H9 (cell line): Measurements from ENCODE around the gene TNFRSF4. TPM values are rescaled to one million over a fixed set of nuclear protein-coding genes. Genes with fewer than 3 reads are reported as not detected.
A peak's percentile ranks its signal among the peaks of the same experiment; 100 is the strongest.

Source experiments
- DNase-seq: peaks from one replicate; pipeline ENCODE4 v3.0.0-alpha.2; 2017
- H2AFZ ChIP-seq: one replicate; pipeline ENCODE4 v1.6.1; 2013; ENCODE audit warnings: mild to moderate bottlenecking, low read length, control low read depth, moderate library complexity
- H2AK5ac ChIP-seq: 2 replicates; pipeline ENCODE4 v1.6.1; 2013; ENCODE audit warnings: low read length, control low read depth, mixed read lengths; ENCODE audit not compliant: insufficient read length
- H2BK120ac ChIP-seq: one replicate; pipeline ENCODE4 v1.6.1; 2013; ENCODE audit warnings: low read depth, mild to moderate bottlenecking, low read length, control low read depth, inconsistent platforms; ENCODE audit not compliant: poor library complexity, severe bottlenecking
- H2BK12ac ChIP-seq: 2 replicates; pipeline ENCODE4 v1.6.1; 2013; ENCODE audit warnings: low read length, control low read depth, mixed read lengths, low read depth; ENCODE audit not compliant: insufficient read length
- H2BK15ac ChIP-seq: 2 replicates; pipeline ENCODE4 v1.6.1; 2013; ENCODE audit warnings: low read depth, low read length, control low read depth
- H2BK20ac ChIP-seq: one replicate; pipeline ENCODE4 v1.6.1; 2013; ENCODE audit warnings: low read depth, mild to moderate bottlenecking, low read length, control low read depth, inconsistent platforms; ENCODE audit not compliant: poor library complexity, severe bottlenecking
- H2BK5ac ChIP-seq: 2 replicates; pipeline ENCODE4 v1.6.1; 2013; ENCODE audit warnings: low read length, control low read depth, mixed read lengths; ENCODE audit not compliant: insufficient read length
- H3K14ac ChIP-seq: 2 replicates; pipeline ENCODE4 v1.6.1; 2013; ENCODE audit warnings: low read length, control low read depth; ENCODE audit not compliant: insufficient read depth
- H3K18ac ChIP-seq: 2 replicates; pipeline ENCODE4 v1.6.1; 2013; ENCODE audit warnings: low read depth, mild to moderate bottlenecking, mixed read lengths, low read length, control low read depth; ENCODE audit not compliant: insufficient read length
- H3K23ac ChIP-seq: 2 replicates; pipeline ENCODE4 v1.6.1; 2013; ENCODE audit warnings: low read length, control low read depth, mixed read lengths, low read depth; ENCODE audit not compliant: insufficient read length
- H3K23me2 ChIP-seq: 2 replicates; pipeline ENCODE4 v1.6.1; 2013; ENCODE audit warnings: low read depth, mild to moderate bottlenecking, mixed read lengths, low read length, control low read depth; ENCODE audit not compliant: insufficient read length, poor library complexity, severe bottlenecking
- H3K27ac ChIP-seq: 2 replicates; pipeline ENCODE4 v1.5.1; 2013; ENCODE audit warnings: low read length, control low read depth, mixed read lengths, low read depth; ENCODE audit not compliant: insufficient read length
- H3K27me3 ChIP-seq: 2 replicates; pipeline ENCODE4 v1.6.1; 2013; ENCODE audit warnings: low read length, control low read depth, inconsistent platforms; ENCODE audit not compliant: insufficient read depth
- H3K4ac ChIP-seq: 2 replicates; pipeline ENCODE4 v1.6.1; 2013; ENCODE audit warnings: low read depth, mild to moderate bottlenecking, control low read depth, inconsistent platforms, low read length, moderate library complexity
- H3K4me1 ChIP-seq: 2 replicates; pipeline ENCODE4 v1.6.1; 2013; ENCODE audit warnings: low read length, control low read depth, inconsistent platforms; ENCODE audit not compliant: insufficient read depth
- H3K4me2 ChIP-seq: 2 replicates; pipeline ENCODE4 v1.6.1; 2013; ENCODE audit warnings: low read length, control low read depth, mixed read lengths; ENCODE audit not compliant: insufficient read length, insufficient read depth
- H3K56ac ChIP-seq: 2 replicates; pipeline ENCODE4 v1.6.1; 2013; ENCODE audit warnings: low read depth, mild to moderate bottlenecking, mixed read lengths, low read length, control low read depth; ENCODE audit not compliant: insufficient read length
- H3K79me1 ChIP-seq: 2 replicates; pipeline ENCODE4 v1.6.1; 2013; ENCODE audit warnings: low read depth, mild to moderate bottlenecking, moderate library complexity, low read length, control low read depth, inconsistent platforms; ENCODE audit not compliant: insufficient read depth, poor library complexity, severe bottlenecking
- H3K79me2 ChIP-seq: 2 replicates; pipeline ENCODE4 v1.6.1; 2013; ENCODE audit warnings: low read length, control low read depth, inconsistent platforms; ENCODE audit not compliant: insufficient read depth
- H3K9ac ChIP-seq: 2 replicates; pipeline ENCODE4 v1.6.1; 2013; ENCODE audit warnings: low read length, control low read depth, mixed read lengths; ENCODE audit not compliant: insufficient read length; ENCODE audit errors: extremely low read depth
- H3K9me3 ChIP-seq: one replicate; pipeline ENCODE4 v1.6.1; 2013; ENCODE audit warnings: low read depth, low read length, inconsistent platforms; ENCODE audit not compliant: control insufficient read depth
- H3T11ph ChIP-seq: one replicate; pipeline ENCODE4 v1.6.1; 2013; ENCODE audit warnings: mild to moderate bottlenecking, low read length, control low read depth, inconsistent platforms
- H4K20me1 ChIP-seq: one replicate; pipeline ENCODE4 v1.6.1; 2013; ENCODE audit not compliant: control insufficient read depth, insufficient read length, insufficient read depth
- H4K5ac ChIP-seq: 2 replicates; pipeline ENCODE4 v1.6.1; 2013; ENCODE audit warnings: low read depth, mild to moderate bottlenecking, mixed read lengths, low read length, control low read depth; ENCODE audit not compliant: insufficient read length
- H4K8ac ChIP-seq: replicated peaks from 2 replicates; pipeline ENCODE4 v1.6.1; 2013; ENCODE audit warnings: low read length, control low read depth, mixed read lengths, low read depth; ENCODE audit not compliant: insufficient read length
- H4K91ac ChIP-seq: 2 replicates; pipeline ENCODE4 v1.6.1; 2013; ENCODE audit warnings: low read depth, mild to moderate bottlenecking, moderate library complexity, mixed read lengths, low read length, control low read depth; ENCODE audit not compliant: insufficient read length
- H3K27ac Mint-ChIP-seq, 3 experiments: 2 replicates in 2 of 3; 3 replicates in 1 of 3; pipeline ENCODE4 v1.8.0; 2020 to 2021; ENCODE audit warnings: mixed read lengths in 3 of 3, mild to moderate bottlenecking in 1 of 3, moderate library complexity in 1 of 3
- H3K27me3 Mint-ChIP-seq: 2 replicates; pipeline ENCODE4 v1.8.0; 2021; ENCODE audit warnings: low read depth, mild to moderate bottlenecking, moderate library complexity, mixed read lengths
- H3K36me3 Mint-ChIP-seq, 3 experiments: 2 replicates in 2 of 3; 3 replicates in 1 of 3; pipeline ENCODE4 v1.8.0; 2020 to 2021; ENCODE audit warnings: low read depth in 3 of 3, mixed read lengths in 3 of 3; ENCODE audit not compliant: insufficient read depth in 1 of 3
- H3K4me1 Mint-ChIP-seq, 2 experiments: 2 replicates each; pipeline ENCODE4 v1.8.0; 2020; ENCODE audit warnings: mixed read lengths in 2 of 2
- H3K4me3 Mint-ChIP-seq, 2 experiments: 2 replicates in 1 of 2; 3 replicates in 1 of 2; pipeline ENCODE4 v1.8.0; 2020 to 2021; ENCODE audit warnings: mild to moderate bottlenecking in 2 of 2, mixed read lengths in 2 of 2, moderate library complexity in 1 of 2
- H3K9me3 Mint-ChIP-seq, 2 experiments: 2 replicates in 1 of 2; 3 replicates in 1 of 2; pipeline ENCODE4 v1.8.0; 2020; ENCODE audit warnings: mild to moderate bottlenecking in 2 of 2, mixed read lengths in 2 of 2, moderate library complexity in 1 of 2
- WGBS: extraction: QIAGEN DNeasy Blood & Tissue Kit; methylation state at CpG from one replicate; pipeline ENCODE4 v1.1.7; 2013; ENCODE audit warnings: missing lambda C conversion rate, low lambda C conversion rate, mixed read lengths; ENCODE audit not compliant: insufficient read length; ENCODE audit errors: extremely low coverage; 5-methylcytosine and 5-hydroxymethylcytosine counted together
- total RNA-seq: library from RNA; stranded (reverse); gene quantifications from 2 replicates; pipeline ENCODE4 v1.2.1, GENCODE V29; 2021
- TF ChIP-seq, protein P1 (sequence below): fragments of 200-600 bp; sonication (generic); conservative IDR thresholded peaks from 3 replicates; pipeline ENCODE4 v1.8.0; 2021; ENCODE audit warnings: antibody characterized with exemption, mild to moderate bottlenecking

TNFRSF4 gene
- total RNA-seq, 1 experiment from 2014 or later: 0.24 TPM

- H2BK15ac ChIP-seq: no peak overlapping the region
- no CpG with 5 or more reads among the region's 19 CpGs for WGBS
- H2AK5ac ChIP-seq: no peak overlapping the region
- H3K27ac ChIP-seq: no peak overlapping the region
- H3K56ac ChIP-seq: no peak overlapping the region
- peaks cover 15 to 21% of the 10 kb centered on the region in 2 experiments for H3K4me1 Mint-ChIP-seq
- no peak overlapping the region for H3K9ac ChIP-seq
- no peak overlapping the region; the same call in 1 of the 2 replicates for H3K14ac ChIP-seq
- H3K23ac ChIP-seq: no peak overlapping the region
- no peak overlapping the region for H2BK5ac ChIP-seq
- no peak overlapping the region for H2AFZ ChIP-seq
- H3K4me1 ChIP-seq: no peaks in the 10 kb centered on the region
- peaks cover 23 to 50% (median 50%) of the 10 kb centered on the region in 3 experiments for H3K36me3 Mint-ChIP-seq
- no peak overlapping the region for H3K4me2 ChIP-seq
- no peak overlapping the region for H3K4ac ChIP-seq
- H3K9me3 Mint-ChIP-seq: peaks cover 0 to 4% of the 10 kb centered on the region in 2 experiments; a peak in 1 of 5 replicates
- no peak overlapping the region for H4K8ac ChIP-seq
- no peak overlapping the region for H4K91ac ChIP-seq
- no peak overlapping the region for H4K5ac ChIP-seq
- H2BK12ac ChIP-seq: no peak overlapping the region
- no peaks in the 10 kb centered on the region for H4K20me1 ChIP-seq
- H2BK20ac ChIP-seq: no peak overlapping the region
- no peaks in the 10 kb centered on the region for H3K9me3 ChIP-seq
- no peaks in the 10 kb centered on the region for H3K27me3 ChIP-seq
- peaks cover 6% of the 10 kb centered on the region for H3K23me2 ChIP-seq
- peak overlapping the region in 1 of 3 experiments; percentile 57; a peak in 1 of 7 replicates for H3K27ac Mint-ChIP-seq
- H3K27me3 Mint-ChIP-seq: no peaks in the 10 kb centered on the region
- H3K4me3 Mint-ChIP-seq: peak overlapping the region; percentile 28 to 90; a peak in 4 of 5 replicates
- H3T11ph ChIP-seq: no peak overlapping the region
- H3K79me2 ChIP-seq: peaks cover 2% of the 10 kb centered on the region; the same call in 1 of the 2 replicates
- H3K79me1 ChIP-seq: peaks cover 2% of the 10 kb centered on the region
- TF ChIP-seq, protein P1, sequence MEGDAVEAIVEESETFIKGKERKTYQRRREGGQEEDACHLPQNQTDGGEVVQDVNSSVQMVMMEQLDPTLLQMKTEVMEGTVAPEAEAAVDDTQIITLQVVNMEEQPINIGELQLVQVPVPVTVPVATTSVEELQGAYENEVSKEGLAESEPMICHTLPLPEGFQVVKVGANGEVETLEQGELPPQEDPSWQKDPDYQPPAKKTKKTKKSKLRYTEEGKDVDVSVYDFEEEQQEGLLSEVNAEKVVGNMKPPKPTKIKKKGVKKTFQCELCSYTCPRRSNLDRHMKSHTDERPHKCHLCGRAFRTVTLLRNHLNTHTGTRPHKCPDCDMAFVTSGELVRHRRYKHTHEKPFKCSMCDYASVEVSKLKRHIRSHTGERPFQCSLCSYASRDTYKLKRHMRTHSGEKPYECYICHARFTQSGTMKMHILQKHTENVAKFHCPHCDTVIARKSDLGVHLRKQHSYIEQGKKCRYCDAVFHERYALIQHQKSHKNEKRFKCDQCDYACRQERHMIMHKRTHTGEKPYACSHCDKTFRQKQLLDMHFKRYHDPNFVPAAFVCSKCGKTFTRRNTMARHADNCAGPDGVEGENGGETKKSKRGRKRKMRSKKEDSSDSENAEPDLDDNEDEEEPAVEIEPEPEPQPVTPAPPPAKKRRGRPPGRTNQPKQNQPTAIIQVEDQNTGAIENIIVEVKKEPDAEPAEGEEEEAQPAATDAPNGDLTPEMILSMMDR: no peak
- no peak for DNase-seq
- H3K18ac ChIP-seq: no peak overlapping the region
- H2BK120ac ChIP-seq: no peak overlapping the region
Measured at GRCh38 chr1:1229770-1230169, 15.8 kb upstream of the TNFRSF4 start.
